Inferior parietal cortex (tissue), 1 donor: ENCODE measurements around the gene TAF11L14.

Source experiments
- DNase-seq: peaks from one replicate; pipeline ENCODE4 v3.0.0-alpha.2; 2016; ENCODE audit errors: extremely low spot score

TAF11L14 gene

GRCh38 chr5:17679597-17680203 lies 45.4 kb downstream of the TAF11L14 start:
- DNase-seq: no peak

- no peak for DNase-seq
Observed at GRCh38 chr5:17680737-17681136, 46.5 kb downstream of the TAF11L14 start.
